PFSK-1 (cell line): Measurements from ENCODE around the gene ACAD9.

Experiments used
- POLR2AphosphoS5 ChIP-seq: IDR thresholded peaks from 2 replicates; pipeline ENCODE4 v1.6.1; 2012; ENCODE audit warnings: low read depth, mild to moderate bottlenecking, control low read depth, low read length, moderate library complexity
- SIN3A ChIP-seq: IDR thresholded peaks from 2 replicates; pipeline ENCODE4 v1.6.1; 2012; ENCODE audit warnings: mild to moderate bottlenecking, low read length, moderate library complexity, borderline replicate concordance; ENCODE audit not compliant: insufficient read depth
- TAF1 ChIP-seq: IDR thresholded peaks from 2 replicates; pipeline ENCODE4 v1.6.1; 2012; ENCODE audit warnings: low read length, control low read depth, borderline replicate concordance; ENCODE audit not compliant: insufficient read depth
- TF ChIP-seq, protein P1 (sequence below), 2 experiments: IDR thresholded peaks; 2 replicates each; pipeline versions ENCODE4 v1.6.1 to v1.8.0; 2011 to 2012; ENCODE audit warnings: low read depth in 2 of 2, low read length in 2 of 2, control low read depth in 1 of 2, inconsistent platforms in 1 of 2, mild to moderate bottlenecking in 1 of 2, moderate library complexity in 1 of 2; ENCODE audit not compliant: insufficient read depth in 1 of 2

- TF ChIP-seq POLR2AphosphoS5: no peak
- no peak for TF ChIP-seq TAF1
- TF ChIP-seq, protein P1, sequence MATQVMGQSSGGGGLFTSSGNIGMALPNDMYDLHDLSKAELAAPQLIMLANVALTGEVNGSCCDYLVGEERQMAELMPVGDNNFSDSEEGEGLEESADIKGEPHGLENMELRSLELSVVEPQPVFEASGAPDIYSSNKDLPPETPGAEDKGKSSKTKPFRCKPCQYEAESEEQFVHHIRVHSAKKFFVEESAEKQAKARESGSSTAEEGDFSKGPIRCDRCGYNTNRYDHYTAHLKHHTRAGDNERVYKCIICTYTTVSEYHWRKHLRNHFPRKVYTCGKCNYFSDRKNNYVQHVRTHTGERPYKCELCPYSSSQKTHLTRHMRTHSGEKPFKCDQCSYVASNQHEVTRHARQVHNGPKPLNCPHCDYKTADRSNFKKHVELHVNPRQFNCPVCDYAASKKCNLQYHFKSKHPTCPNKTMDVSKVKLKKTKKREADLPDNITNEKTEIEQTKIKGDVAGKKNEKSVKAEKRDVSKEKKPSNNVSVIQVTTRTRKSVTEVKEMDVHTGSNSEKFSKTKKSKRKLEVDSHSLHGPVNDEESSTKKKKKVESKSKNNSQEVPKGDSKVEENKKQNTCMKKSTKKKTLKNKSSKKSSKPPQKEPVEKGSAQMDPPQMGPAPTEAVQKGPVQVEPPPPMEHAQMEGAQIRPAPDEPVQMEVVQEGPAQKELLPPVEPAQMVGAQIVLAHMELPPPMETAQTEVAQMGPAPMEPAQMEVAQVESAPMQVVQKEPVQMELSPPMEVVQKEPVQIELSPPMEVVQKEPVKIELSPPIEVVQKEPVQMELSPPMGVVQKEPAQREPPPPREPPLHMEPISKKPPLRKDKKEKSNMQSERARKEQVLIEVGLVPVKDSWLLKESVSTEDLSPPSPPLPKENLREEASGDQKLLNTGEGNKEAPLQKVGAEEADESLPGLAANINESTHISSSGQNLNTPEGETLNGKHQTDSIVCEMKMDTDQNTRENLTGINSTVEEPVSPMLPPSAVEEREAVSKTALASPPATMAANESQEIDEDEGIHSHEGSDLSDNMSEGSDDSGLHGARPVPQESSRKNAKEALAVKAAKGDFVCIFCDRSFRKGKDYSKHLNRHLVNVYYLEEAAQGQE (IDR thresholded peaks at IDR 0.05; ENCODE audit: insufficient read depth in 1 of 2, low read depth in 2 of 2, low read length in 2 of 2): no peak
- TF ChIP-seq SIN3A: no peak
These were observed 21.3 kb upstream of the ACAD9 start for GRCh38 chr3:128858167-128858566.
